Mammary epithelial cell (primary cell): ENCODE data around the gene FBRS.

Experiments used
- CTCF ChIP-seq, 2 donors: IDR thresholded peaks in 1 of 2; conservative IDR thresholded peaks in 1 of 2; 2 replicates each; pipeline ENCODE4 v1.5.1; 2011 to 2012; ENCODE audit warnings: inconsistent platforms in 2 of 2, low read length in 2 of 2, mild to moderate bottlenecking in 2 of 2, control low read depth in 1 of 2, low read depth in 1 of 2; ENCODE audit not compliant: insufficient read depth in 1 of 2; ENCODE audit errors: extremely low read depth in 1 of 2
- EZH2 ChIP-seq: IDR thresholded peaks from 2 replicates; pipeline ENCODE4 v1.6.1; 2012; ENCODE audit warnings: low read length, inconsistent platforms, borderline replicate concordance

DNA sequence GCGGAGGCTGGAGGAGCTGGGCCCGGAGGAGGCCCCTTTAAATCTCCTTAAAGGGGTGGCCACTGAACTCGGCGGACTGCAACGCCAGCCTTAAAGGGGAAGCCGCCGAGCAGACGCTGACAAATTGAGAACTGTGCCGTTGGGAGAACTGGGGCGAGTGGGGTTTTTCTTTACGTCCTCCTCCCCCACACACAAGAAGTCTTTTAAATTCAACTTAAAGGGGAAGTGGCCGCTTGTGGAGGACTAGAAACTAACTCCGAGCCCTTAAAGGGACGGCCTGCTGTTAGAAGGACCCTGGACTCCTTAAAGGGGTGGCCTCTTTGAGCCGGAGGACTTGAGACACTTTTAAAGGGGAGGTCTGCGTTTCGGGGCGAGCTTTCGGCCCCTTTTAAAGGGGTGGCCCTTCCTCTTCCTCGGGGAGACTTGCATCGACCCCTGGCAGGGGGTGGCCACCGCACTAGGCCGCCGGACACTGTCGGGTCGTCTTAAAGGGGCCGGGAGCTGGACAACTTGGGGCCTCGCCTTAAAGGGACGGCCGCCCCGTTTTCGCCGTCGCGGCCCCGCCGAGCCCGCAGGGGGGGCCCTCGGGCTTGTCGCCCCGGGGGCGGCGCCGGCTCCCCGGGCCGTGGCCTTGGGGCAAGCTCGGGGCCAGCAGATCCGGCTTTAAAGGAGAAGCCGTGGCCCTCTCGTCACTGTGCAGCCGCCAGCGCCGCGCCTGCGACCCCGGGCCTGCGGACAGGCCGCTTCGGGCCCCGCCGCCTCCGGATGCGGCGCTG, 688 bp downstream of the FBRS start:
- TF ChIP-seq CTCF (conservative IDR thresholded peaks at IDR 0.05 in 1 of 2, IDR thresholded peaks at IDR 0.05 in 1 of 2; ENCODE audit: extremely low read depth in 1 of 2, insufficient read depth in 1 of 2, low read depth in 1 of 2, low read length in 2 of 2) = no peak
- TF ChIP-seq EZH2 = no peak
